ENCODE results near the gene SCN1B.
"Not testable (repeated sequence)": the region's sequence is repeated elsewhere in the genome, so short reads cannot be mapped to it uniquely, and the experiment has no call there.

Gene SCN1B

DNA sequence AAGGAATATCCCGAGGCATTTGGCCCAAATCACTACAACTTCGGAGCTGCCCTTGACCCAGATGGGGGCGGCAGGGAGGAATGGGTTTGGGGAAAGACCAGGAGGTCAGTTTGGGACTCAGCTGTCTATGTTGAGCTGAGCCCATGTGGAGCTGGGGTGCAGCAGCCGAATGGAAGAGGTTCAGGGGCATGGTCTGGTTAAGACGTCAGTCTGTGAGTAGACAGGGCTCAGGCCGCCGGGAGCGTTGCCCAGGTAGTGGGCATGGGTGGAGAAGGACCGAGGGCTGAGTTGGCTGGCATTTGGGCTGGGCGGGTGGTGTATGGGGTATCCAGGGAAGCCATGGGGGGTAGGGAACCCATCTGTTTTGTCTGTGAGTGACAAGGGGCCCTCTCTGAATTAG is 9.3 kb upstream of the SCN1B start:
- DNase-seq, result no peak

DNA sequence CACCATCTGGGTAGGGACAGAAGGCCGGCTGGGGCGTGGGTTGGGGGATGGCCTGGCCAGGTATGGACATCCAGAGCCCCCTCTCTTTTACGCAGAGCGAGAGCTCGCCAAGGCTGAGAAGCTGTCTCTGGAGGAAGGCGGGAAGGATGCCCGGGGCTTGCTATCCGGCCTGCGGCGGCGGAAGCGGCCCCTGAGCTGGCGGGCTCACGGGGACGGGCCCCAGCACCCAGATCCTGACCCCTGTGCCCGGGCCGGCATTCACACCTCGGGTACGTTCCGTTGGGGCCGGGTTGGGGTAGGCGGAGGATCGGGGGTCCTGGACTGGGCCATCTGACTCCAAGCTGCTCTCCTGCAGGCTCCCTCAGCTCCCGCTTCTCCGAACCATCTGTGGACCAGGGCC is 8.7 kb upstream of the SCN1B start:
- DNase-seq, result no peak

DNA sequence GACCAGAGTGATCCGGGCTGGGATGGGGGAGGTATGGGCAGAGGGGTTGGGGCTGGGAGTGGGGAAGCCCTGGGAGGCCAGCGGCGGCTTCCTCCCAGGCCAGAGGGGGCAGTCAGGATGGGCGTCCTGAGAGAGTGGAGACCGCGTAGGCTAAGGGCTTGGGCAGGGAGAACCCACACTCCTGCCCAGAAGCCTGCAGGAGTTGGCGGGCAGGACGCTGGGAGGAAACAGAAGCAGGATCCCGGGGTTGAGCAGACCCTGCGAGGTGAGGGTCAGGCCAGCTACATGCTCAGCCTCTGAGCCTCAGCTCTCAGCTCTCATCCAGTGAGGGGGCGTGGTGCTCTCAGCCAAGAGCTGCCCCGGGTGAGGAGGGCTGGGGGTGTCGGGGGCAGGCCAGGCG is 7.8 kb upstream of the SCN1B start:
- DNase-seq, result no peak

DNA sequence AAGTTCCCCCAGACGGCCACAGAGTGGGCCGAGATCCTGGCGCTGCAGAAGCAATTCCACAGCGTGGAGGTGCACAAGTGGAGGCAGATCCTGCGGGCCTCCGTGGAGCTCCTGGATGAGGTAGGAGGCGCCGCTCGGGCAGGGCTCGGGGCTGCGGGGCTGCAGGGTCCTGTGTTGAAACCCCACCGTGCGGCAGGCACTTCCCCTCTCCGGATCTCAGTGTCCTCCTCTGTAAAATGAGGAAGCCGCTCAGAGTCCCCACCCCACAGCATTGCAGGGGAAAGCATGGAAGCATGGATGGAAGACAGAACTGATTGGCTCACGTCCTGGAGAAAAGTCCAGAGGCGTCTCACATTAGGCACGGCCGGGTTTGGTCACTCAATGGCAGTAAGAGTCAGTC is 6.8 kb upstream of the SCN1B start:
- DNase-seq, result no peak

DNA sequence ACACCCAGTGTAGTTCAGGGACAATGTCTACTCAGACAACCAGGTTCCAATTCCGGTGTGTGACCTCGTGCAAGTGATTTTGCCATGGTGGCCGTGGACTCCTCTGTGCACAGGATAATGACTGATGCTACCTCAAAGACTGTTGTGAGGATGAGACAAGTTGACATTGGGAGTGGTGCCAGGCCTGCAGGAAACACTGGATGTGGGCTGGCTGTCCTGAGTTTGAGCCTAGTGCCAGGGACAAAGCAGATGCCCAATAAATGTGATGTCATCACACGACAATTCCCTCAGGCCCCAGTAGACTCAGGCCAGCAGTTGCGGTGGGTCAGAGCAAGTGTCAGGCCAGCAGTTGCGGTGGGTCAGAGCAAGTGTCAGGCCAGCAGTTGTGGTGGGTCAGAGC is 6.2 kb upstream of the SCN1B start:
- DNase-seq, result no peak

DNA sequence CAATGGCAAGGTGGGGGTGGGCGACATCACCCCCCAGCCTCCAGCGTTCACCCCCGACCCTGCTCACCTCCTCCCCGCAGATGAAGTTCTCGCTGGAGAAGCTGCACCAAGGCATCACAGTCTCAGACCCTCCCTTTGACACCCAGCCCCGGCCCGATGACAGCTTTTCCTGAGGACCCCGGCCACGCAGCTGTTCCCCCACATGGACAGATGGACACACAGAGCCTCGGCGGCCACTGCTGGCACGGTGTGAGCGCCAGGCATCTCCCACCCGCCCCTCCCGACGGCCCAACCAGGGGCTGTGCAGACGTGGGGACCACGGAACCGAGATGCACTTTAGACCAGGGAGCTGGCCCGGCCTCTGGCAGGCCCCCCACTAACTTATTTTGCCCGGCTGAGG is 4.3 kb upstream of the SCN1B start:
- no peak for DNase-seq

DNA sequence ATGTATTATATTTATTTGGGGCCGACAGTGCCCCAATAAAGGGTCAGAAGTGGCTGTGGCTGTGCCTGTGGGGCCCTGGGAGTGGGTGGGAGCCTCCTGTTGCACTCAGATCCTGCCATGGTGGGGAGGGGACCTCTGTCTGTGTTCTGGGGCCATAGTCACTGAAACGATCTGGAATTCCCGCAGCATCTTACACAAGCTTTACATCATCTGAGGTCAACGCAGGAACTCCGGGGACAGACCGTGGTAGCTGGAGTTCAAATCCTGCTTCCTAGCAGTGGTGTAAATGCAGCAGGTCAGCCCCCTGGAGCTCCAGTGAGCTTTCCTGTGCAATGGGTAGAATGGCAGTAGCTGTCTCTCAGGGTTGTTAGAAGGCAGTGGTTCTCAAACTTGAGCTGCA is 3.9 kb upstream of the SCN1B start:
- no peak for DNase-seq

DNA sequence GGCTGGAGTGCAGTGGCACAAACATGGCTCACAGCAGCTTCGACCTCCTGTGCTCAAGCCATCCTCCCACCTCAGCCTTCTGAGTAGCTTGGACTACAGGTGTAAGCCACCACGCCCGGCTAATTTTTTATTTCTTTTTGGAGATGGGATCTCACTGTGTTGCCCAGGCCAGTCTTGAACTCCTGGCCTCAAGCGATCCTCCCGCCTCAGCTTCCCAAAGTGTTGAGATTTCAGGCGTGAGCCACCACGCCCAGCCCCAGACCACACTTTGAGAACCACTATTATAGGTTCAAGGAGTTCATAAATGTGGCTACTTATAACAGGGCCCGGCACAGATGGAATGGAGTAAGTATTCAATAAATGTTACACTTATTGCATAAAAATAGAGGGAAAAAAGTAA is 3.3 kb upstream of the SCN1B start:
- no peak for DNase-seq

DNA sequence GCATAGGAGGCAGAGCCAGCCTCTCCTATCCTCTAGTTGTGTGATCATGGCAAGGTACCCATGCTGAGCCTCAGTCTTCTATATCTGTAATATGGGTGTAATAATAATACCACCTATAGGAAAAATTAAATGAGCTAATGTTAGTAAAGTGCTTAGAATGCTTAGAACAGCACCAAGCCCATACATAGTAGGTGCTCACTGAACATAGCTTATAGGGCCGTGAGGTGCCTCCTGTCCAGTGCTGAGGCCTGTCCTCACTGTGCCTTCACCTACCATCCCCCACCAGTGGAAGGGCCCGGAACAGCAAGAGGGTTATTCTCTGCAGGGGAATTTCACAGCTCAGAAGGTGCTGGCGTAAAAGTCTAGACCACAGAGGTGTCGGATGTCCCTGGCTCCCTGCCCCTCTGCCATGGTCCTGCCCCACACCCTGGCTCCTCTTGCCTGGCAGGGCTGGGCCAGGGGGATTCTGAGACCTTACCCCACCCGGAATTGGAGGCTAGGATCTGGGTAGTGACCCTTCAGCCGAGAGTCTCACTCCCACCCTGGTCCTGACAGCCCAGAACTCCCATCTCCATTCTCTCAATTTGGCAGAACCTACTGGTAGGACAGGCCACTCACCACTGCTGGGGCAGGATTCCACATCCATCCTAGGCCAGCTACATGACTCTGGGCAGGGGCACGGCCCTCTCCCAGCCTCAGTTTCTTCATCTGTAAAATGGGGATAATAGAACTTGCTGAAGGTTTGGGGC is 2.2 kb upstream of the SCN1B start:
- DNase-seq, result no peak

DNA sequence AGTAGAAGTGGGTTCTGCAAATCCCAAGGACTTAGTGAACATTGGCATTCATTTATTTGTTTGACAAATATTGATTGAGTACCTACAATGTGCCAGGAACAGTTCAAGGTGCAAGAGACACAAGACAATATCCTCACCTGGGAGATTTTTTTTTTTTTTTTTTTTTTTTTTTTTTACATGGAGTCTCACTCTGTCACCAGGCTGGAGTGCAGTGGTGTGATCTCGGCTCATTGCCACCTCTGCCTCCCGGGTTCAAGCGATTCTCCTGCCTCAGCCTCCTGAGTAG is 1.7 kb upstream of the SCN1B start:
- not testable (repeated sequence) for DNase-seq

DNA sequence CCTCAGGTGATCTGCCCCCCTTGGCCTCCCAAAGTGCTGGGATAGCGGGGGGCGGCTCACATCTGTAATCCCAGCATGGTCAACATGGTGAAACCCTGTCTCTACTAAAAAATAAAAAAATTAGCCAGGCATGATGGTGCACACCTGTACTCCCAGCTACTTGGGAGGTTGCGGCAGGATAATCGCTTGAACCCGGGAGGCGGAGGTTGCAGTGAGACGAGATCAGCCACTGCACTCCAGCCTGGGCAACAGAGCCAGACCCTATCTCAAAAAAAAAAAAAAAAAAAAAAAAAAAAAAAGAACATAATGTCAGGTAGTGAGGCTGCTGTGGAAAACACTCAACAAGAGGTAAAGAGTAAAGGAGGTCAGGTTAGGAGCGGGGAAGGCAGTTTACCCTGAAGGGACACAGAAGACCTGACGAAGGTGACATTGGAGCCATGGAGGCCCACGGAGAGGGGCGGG is 964 bp upstream of the SCN1B start:
- DNase-seq, result not testable (repeated sequence)

DNA sequence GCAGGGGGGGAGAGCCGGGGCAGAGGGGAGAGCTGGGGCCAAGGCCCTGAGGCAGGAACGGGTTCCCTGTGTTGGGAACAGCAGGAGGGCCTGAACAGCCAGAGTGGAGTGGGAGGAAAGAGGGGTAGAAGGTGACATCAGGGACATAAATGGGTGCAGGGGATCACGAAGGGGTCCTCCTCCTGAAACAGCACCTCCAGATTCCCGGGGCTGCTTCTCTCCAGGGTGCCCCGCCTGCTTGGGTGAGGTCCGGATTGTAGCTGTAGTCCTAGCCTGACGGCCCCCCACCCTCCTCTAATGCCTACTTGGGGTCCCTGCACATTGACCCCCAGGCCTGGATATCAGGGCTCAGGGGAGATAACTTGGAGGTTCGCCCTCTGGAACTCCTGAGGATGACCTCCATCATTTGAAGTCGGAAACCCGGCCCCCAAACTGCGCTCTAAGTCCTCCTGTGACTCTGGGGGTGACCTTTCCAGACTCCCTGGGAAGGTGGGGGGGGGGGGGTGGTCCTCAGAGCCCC is 473 bp upstream of the SCN1B start:
- no peak for DNase-seq

DNA sequence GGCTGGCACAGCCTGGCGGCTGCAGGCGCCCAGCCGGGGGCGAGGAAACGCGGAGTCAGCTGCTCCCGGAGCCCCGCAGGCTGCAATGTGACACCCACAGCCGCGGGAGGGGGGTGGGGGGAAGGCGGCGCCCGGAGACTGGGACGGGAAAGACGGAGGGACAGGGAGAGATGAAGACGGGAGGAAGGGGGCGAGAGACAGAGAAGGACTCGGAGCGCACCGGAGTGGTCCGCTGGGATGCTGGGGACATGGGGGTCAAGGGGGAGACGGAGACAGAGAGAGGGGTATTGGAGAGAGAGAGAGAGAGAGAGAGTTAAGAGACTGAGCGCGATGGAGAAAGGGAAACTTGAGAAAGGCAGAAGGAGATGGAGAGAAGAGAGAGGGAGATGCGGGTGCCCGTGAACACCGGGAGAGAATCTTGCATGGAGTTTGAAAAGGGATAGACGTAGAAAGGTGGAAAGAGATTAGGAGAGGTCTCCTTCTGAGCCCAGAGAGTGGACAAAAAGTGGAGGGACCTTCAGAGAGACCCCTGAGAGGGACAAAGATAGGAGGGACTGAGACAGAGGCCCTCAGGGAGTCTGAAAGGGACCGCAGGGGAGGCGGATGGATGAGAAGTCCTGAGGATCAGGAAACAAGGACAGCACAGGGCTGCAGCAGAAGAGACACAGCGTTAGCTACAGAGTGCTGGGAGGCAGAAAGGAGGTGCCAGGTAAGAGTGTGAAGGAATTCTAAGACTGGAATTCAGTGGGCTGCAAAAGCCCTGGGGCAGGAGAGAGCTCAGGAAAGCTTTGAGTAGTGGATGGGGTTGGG is 1.0 kb downstream of the SCN1B start:
- peak; percentile 67 for DNase-seq

DNA sequence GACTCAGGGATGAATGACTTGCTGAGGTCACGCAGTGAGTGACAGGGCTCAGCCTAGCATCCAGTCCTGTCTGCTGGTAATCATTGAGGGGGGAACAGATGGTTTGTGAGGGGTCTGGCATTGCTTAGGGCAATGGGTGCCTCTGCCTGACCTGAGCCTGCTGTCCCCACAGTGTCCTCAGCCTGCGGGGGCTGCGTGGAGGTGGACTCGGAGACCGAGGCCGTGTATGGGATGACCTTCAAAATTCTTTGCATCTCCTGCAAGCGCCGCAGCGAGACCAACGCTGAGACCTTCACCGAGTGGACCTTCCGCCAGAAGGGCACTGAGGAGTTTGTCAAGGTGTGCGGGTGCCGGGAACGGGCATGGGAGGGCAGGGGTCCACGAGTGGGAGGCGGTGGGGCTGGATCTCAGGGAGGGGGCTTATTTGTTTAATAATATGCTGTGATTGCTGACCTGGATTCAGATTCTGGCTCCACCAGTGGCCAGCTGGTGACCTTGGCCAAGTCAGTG is 2.1 kb downstream of the SCN1B start:
- no peak for DNase-seq

DNA sequence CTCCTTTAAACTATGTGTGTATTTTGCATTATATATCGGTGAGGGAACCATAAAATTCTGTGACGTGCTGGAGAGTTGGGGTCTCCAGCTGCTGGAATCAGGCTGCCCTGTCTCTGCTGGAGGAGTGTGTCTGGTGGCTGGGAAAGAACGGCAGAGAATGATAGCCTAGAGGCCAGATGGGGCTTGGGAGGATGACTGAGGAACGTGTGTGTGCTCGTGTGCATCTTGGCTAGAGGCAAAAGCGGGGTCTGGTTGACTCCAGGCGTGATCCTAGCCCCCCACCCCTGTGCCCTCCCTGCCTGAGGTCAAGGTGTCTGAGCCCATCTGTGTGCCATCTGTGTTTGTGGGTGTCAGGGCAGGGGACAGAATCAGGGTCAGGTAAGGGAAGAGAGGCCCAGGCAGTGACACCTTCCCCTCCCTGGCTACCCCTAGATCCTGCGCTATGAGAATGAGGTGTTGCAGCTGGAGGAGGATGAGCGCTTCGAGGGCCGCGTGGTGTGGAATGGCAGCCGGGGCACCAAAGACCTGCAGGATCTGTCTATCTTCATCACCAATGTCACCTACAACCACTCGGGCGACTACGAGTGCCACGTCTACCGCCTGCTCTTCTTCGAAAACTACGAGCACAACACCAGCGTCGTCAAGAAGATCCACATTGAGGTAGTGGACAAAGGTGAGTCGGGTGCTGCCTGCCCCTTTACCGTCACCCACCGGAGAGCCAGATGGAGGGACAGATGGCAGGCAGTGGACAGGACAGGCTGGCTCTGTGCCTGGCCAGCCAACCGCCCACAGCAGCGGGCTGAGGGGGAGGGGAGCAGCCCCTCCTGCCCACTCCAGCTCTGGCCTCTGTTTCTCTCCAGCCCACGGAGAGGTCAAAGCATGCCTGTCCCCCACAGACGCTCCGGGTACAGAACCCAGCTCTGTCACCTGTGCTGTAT is 3.1 kb downstream of the SCN1B start:
- DNase-seq, result no peak

DNA sequence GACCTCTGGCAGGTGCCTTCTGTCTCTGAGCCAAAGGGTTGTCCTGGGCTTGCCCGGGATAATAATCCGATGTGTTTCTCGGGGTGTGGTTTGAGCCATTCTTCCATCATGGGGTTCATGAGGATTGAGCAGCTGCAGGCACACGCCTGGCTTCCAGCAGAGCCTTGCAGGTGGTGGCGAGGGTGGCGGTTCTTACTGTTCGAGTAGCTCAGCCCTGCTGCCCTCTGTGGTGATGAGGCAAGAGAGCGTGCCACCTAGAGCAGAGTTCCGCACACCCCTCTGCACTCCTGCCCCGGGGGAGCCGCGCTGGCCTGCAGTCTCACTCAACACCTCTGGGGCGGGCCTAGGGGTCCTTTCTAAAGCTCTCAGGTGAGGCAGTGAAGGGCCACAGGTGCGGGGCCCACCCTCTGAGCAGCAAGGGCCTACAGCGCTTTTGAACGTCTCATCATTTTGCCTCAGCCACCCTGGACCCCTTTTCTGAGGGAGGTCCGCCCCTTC is 3.8 kb downstream of the SCN1B start:
- no peak for DNase-seq

DNA sequence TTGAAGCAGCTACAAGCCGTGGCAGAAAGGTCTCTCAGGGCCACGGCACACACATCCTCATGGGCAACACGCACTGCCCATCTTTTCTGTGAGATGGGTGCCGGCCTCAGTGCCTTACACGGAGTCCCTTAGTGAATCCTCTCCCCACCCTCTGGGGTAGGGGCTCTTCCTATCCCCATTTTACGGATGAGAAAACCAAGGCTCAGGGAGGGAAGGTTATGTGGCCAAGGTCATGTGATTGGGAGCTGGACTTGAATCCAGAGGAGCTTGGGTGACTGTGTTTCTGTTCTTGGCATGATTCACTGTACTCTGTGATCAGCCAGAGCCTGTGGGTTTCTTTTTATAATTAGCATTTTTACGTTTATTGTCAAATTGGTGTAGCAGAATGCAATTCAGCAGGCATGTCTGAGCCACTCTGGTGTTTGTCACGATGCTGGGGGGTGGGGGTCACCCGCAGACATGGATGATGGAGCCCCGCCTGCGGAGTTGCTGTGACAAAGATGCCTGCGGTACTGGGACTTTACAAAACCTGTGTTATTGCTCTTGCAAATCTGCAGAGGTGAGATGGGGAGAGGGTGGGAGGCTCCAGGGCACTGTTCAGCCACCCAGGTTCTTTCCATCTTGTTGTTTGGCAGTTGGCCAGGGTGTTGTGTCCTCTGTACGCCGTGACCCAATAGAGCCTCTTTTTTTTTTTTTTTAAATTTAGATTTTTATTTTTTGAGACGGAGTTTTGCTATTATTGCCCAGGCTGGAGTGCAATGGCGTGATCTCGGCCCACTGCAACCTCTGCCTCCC is 4.5 kb downstream of the SCN1B start:
- no peak for DNase-seq

DNA sequence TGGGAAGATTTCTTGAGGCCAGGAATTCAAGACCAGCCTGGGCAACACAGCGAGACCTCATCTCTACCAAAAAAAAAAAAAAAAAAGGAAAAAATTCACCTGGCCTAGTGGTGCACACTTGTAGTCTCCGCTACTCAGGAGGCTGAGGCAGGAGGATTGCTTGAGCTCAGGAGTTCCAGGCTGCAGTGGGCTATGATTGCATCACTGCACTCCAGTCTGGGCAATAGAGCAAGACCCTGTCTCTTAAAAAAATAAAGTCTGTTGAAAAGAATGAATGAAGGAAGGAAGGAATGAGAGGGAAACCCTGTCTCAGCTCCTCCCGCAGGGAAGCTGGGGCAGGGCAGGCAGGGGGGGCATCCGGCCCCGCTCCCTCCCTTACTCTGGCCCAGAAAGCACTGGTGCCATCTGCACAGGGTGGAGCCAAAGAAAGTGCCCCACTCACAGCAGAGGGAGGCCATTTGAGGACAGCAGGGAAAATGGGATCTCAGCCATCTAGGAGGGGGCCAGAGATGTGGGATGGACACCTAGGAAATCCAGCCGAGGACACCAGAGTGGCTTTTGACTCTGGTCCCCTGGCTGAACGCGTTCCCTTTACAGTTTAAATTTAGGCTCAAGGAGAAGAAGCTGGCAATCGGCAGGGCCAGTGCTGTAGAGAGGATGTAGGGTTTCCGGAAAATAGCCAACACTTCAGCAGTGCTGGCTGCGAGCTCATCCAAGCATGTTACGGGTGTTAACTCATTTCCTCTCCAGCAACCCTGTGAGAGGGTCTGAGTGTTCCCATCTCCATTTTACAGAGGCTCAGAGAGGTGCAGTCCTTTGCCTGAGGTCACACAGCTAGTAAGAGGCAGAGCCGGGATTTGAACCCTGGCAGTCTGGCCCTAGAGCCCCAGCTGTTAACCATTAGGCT is 7.7 kb downstream of the SCN1B start:
- no peak for DNase-seq

DNA sequence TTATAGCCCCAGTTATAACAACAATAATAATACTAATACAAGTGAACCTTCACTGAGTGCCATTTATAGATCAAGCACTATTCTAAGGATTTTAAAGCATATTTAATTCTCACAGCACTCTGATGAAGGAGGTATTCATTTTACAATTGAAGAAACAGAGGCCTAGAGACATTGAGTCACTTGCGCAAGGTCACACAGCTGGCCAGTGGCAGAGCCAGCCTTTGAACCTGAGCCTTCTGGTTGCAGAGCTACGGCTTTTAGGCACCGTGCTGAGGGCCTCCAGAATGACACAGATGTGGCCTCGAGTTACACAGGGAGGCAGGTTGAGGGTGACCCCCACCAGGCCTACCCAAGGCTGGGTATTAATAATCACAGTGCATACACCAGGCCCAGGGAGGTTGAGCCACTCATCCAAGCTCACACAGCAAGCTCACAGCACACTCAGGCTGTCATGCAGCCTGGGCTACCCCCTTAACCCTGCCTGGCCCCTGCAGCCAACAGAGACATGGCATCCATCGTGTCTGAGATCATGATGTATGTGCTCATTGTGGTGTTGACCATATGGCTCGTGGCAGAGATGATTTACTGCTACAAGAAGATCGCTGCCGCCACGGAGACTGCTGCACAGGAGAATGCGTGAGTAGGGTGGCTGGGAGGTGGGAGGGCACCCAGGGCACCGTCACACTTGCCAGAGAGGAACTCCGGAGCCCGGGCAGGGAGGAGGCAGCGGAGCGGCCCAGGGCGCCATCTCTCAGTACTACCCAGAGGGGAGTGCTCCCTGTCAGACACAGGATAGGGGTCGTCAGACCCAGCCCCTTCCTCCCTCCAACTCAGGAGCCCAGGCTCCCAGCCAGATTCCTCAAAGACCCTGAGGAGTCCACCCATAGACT is 8.6 kb downstream of the SCN1B start:
- DNase-seq, result no peak

Data from femur (tissue), 1 donor.